K562 (cell line): ENCODE data around the gene GZMH. TPM values are rescaled to one million over a fixed set of nuclear protein-coding genes. Genes with fewer than 3 reads are reported as not detected.

Experiments
- ATAC-seq: fragments of 200-7000 bp; cut with Tn5 transposase; 3 replicates; pipeline ENCODE4 v1.9.1; 2020; ENCODE audit warnings: moderate library complexity
- BruUV-seq: library from RNA; stranded (reverse); fragments of 400-500 nt; replicated peaks from 2 replicates; lab custom pipeline; 2021; lab: Mats Ljungman, UMichigan
- CTCF ChIA-PET: fragments of 300-600 bp; formaldehyde crosslinking; extraction: SDS; loops from one replicate; lab custom pipeline; 2021; ENCODE audit warnings: low intra/inter-chr PET ratio; lab: Yijun Ruan, JAX
- POLR2A ChIA-PET: fragments of 300-600, 350-650 bp; sonication (Branson Sonifier 250); formaldehyde crosslinking; extraction: SDS; loops from one replicate; lab custom pipeline; 2021; ENCODE audit warnings: antibody characterized with exemption, inconsistent platforms; lab: Yijun Ruan, JAX
- DNase-seq, 4 experiments: peaks; one replicate each; pipeline versions ENCODE4 v3.0.0 to v3.0.0-alpha.2; 2011 to 2018; ENCODE audit warnings: low spot score in 3 of 4, mixed read lengths in 3 of 4; ENCODE audit errors: extremely low read depth in 1 of 4
- FAIRE-seq: peaks from 2 replicates; lab custom pipeline; 2011; peaks lifted over from hg19 to GRCh38; lab: Jason Lieb, UNC
- H2AFZ ChIP-seq: 2 replicates; pipeline ENCODE4 v1.6.0; 2011; ENCODE audit warnings: low read depth, low read length, control low read depth, inconsistent platforms
- H3K27ac ChIP-seq: fragments of 200-600 bp; 3 replicates; pipeline ENCODE4 v1.8.0; 2011; ENCODE audit warnings: low read depth, mild to moderate bottlenecking, control low read depth, inconsistent platforms, low read length, moderate library complexity, mixed read lengths; ENCODE audit errors: extremely low read depth
- H3K27me3 ChIP-seq, 2 experiments: fragments of 300-600 bp in 1 of 2; 2 replicates in 1 of 2; 3 replicates in 1 of 2; pipeline versions ENCODE4 v1.6.0 to v1.8.0; 2011; ENCODE audit warnings: inconsistent platforms in 2 of 2, low read length in 2 of 2, mild to moderate bottlenecking in 1 of 2, mixed read lengths in 1 of 2, moderate library complexity in 1 of 2; ENCODE audit not compliant: control insufficient read depth in 2 of 2, insufficient read depth in 2 of 2
- H3K36me3 ChIP-seq: fragments of 300-600 bp; 3 replicates; pipeline ENCODE4 v1.8.0; 2011; ENCODE audit warnings: mild to moderate bottlenecking, low read length, inconsistent platforms; ENCODE audit not compliant: control insufficient read depth, insufficient read depth
- H3K4me1 ChIP-seq, 2 experiments: fragments of 200-600 bp in 1 of 2; replicated peaks in 1 of 2; 2 replicates in 1 of 2; 3 replicates in 1 of 2; pipeline versions ENCODE4 v1.5.1 to v1.8.0; 2011; ENCODE audit warnings: inconsistent platforms in 2 of 2, low read length in 2 of 2, mild to moderate bottlenecking in 1 of 2, mixed read lengths in 1 of 2, moderate library complexity in 1 of 2; ENCODE audit not compliant: control insufficient read depth in 2 of 2, insufficient read depth in 2 of 2
- H3K4me2 ChIP-seq: 2 replicates; pipeline ENCODE4 v1.6.1; 2011; ENCODE audit warnings: low read length, control low read depth, inconsistent platforms, mixed read lengths; ENCODE audit not compliant: insufficient read depth
- H3K4me3 ChIP-seq: fragments of 200-600 bp; sonication (generic), shearing (Covaris generic); 2 replicates; pipeline ENCODE4 v1.5.1; 2016; ENCODE audit warnings: control low read depth, inconsistent platforms
- H3K79me2 ChIP-seq: fragments of 200-600 bp; 3 replicates; pipeline ENCODE4 v1.8.0; 2011; ENCODE audit warnings: low read length, inconsistent platforms; ENCODE audit not compliant: control insufficient read depth, insufficient read depth
- H3K9ac ChIP-seq, 2 experiments: 2 replicates each; pipeline versions ENCODE4 v1.6.0 to v1.6.1; 2011; ENCODE audit warnings: low read depth in 2 of 2, low read length in 2 of 2, control low read depth in 1 of 2, inconsistent platforms in 1 of 2, mild to moderate bottlenecking in 1 of 2, mixed read lengths in 1 of 2; ENCODE audit not compliant: insufficient read depth in 1 of 2
- H3K9me1 ChIP-seq: one replicate; pipeline ENCODE4 v1.6.0; 2011; ENCODE audit warnings: inconsistent platforms, mild to moderate bottlenecking, low read length, moderate library complexity; ENCODE audit not compliant: control insufficient read depth, insufficient read depth
- H3K9me3 ChIP-seq: replicated peaks from 2 replicates; pipeline ENCODE4 v1.5.1; 2011; ENCODE audit warnings: low read depth, low read length, inconsistent platforms; ENCODE audit not compliant: control insufficient read depth, insufficient read depth
- H4K20me1 ChIP-seq: replicated peaks from 2 replicates; pipeline ENCODE4 v1.6.1; 2011; ENCODE audit warnings: low read length, inconsistent platforms, mixed read lengths; ENCODE audit not compliant: control insufficient read depth, insufficient read depth
- CBX2 ChIP-seq: fragments of 200-600 bp; sonication (generic); IDR thresholded peaks from one replicate; pipeline ENCODE4 v1.6.1; 2012; ENCODE audit warnings: mild to moderate bottlenecking, low read length, inconsistent platforms; ENCODE audit not compliant: insufficient read depth, poor library complexity, severe bottlenecking
- FOXJ2 ChIP-seq: fragments of 200-800 bp; sonication (Bioruptor generic); IDR thresholded peaks from 2 replicates; pipeline ENCODE4 v1.6.1; 2016; ENCODE audit warnings: missing genetic modification characterization, missing compliant biosample characterization
- RB1 ChIP-seq: fragments of 450-650 bp; IDR thresholded peaks from 2 replicates; pipeline ENCODE4 v1.6.1; 2017; ENCODE audit warnings: low read depth, mild to moderate bottlenecking
- SOX6 ChIP-seq: fragments of 450-650 bp; IDR thresholded peaks from 2 replicates; pipeline ENCODE4 v1.6.1; 2014; ENCODE audit warnings: mild to moderate bottlenecking
- TCF3 ChIP-seq: sonication (generic); formaldehyde crosslinking; IDR thresholded peaks from 2 replicates; pipeline ENCODE4 v1.4.0; 2020; ENCODE audit warnings: mild to moderate bottlenecking, missing genetic modification reagents
- ZNF583 ChIP-seq: fragments of 250-450 bp; sonication (Bioruptor Pico); IDR thresholded peaks from 2 replicates; pipeline ENCODE4 v1.4.0; 2020
- WGBS: fragments of 100-300 bp; shearing (Covaris generic); methylation state at CpG from one replicate; pipeline ENCODE4 v1.1.6; 2016; ENCODE audit warnings: low coverage, mixed read lengths; ENCODE audit not compliant: insufficient coverage; ENCODE audit errors: missing lambda C conversion rate; 5-methylcytosine and 5-hydroxymethylcytosine counted together
- in situ Hi-C: fragments of 300-500 bp; cut with MboI; formaldehyde crosslinking; loops from 4 replicates; pipeline ENCODE4 v1.15.0; 2018; ENCODE audit warnings: inconsistent platforms, mixed read lengths
- intact Hi-C: fragments of 100-400 bp; cut with micrococcal nuclease; formaldehyde crosslinking; loops from 2 replicates; pipeline ENCODE4 v1.14.2; 2022
- polyA plus RNA-seq, 8 experiments: library from polyadenylated mRNA; depleted of rRNA in 4 of 8; stranded (reverse) in 5 of 8; unstranded in 3 of 8; fragments of >200 nt; fragmentation: Nextera tagmentation in 2 of 8; fragmentation: Illumina TruSeq in 1 of 8; extraction: Ambion mirVana in 2 of 8; extraction: Trizol in 1 of 8; gene quantifications; 2 replicates each; pipeline versions ENCODE4 v1.2.1 to v1.2.3, GENCODE V29; 2011 to 2014; ENCODE audit warnings: inconsistent platforms in 1 of 8, missing spikeins in 1 of 8
- total RNA-seq, 7 experiments: library from RNA; depleted of rRNA in 6 of 7; stranded (reverse); fragments of >200 nt in 6 of 7; fragmentation: Illumina TruSeq in 2 of 7; extraction: Trizol in 2 of 7; gene quantifications; 2 replicates each; pipeline versions ENCODE4 v1.2.1 to v1.2.3, GENCODE V29; 2011 to 2021; ENCODE audit warnings: low replicate concordance in 1 of 7
- TF ChIP-seq, protein P1 (sequence below): fragments of 450-650 bp; IDR thresholded peaks from 2 replicates; pipeline ENCODE4 v1.7.0; 2016; ENCODE audit warnings: borderline replicate concordance
- TF ChIP-seq, protein P2 (sequence below), 2 experiments: fragments of 150-350 bp in 1 of 2; IDR thresholded peaks; 2 replicates each; pipeline ENCODE4 v1.6.1; 2012 to 2016; ENCODE audit warnings: low read depth in 2 of 2, low read length in 2 of 2, mild to moderate bottlenecking in 1 of 2, moderate library complexity in 1 of 2

GZMH gene
- total and polyA plus RNA-seq, 9 of the 15 experiments (the other 6 are each of a cell fraction or from before 2014, with no cell fraction given), result not detected

DNA sequence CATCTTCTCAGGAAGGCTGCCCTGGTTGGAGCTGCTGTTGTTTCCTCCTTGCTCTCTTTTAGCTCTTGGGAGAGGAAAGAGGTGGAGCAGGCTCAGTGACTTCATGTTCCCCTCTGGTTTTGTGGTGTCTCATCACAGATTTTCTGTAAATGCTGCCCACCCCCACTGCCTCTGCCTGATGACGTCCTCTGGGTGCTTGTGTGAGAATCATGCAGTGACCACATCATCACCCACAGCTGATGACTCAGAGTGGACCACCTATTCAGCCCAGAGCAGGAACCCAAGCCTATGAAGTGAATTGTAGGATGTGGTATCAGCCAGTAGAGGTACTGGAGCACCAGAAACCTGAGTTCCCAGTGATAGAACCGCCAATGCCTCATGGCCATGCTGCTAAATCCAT, 24.7 kb upstream of the GZMH start, which contains the start of gene GZMB:
Gene GZMB (minus strand): TSS at position 33 of the 400 bp plus-strand sequence. CDS start 30 bp downstream, at position 3.
- H3K27me3 ChIP-seq, result peaks cover 0 to 4% of the 10 kb centered on the region in 2 experiments; a peak in 1 of 5 replicates
- H3K36me3 ChIP-seq, result no peaks in the 10 kb centered on the region
- H3K4me1 ChIP-seq, result no peaks in the 10 kb centered on the region
- in situ Hi-C loops (no loop called here), intact Hi-C loops (no loop called here)
- H2AFZ ChIP-seq, result no peak within 1 kb of the TSS
- FAIRE-seq (no peak), DNase-seq (no peak), ATAC-seq (no peak)
- TF ChIP-seq ZNF583 (CRISPR knock-in tag) (no peak), FOXJ2 (tag) (no peak), RB1 (no peak), CBX2 (no peak), SOX6 (no peak), TCF3 (CRISPR knock-in tag) (no peak)
- TF ChIP-seq, protein P1, sequence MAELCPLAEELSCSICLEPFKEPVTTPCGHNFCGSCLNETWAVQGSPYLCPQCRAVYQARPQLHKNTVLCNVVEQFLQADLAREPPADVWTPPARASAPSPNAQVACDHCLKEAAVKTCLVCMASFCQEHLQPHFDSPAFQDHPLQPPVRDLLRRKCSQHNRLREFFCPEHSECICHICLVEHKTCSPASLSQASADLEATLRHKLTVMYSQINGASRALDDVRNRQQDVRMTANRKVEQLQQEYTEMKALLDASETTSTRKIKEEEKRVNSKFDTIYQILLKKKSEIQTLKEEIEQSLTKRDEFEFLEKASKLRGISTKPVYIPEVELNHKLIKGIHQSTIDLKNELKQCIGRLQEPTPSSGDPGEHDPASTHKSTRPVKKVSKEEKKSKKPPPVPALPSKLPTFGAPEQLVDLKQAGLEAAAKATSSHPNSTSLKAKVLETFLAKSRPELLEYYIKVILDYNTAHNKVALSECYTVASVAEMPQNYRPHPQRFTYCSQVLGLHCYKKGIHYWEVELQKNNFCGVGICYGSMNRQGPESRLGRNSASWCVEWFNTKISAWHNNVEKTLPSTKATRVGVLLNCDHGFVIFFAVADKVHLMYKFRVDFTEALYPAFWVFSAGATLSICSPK, result no peak
- TF ChIP-seq, protein P2, sequence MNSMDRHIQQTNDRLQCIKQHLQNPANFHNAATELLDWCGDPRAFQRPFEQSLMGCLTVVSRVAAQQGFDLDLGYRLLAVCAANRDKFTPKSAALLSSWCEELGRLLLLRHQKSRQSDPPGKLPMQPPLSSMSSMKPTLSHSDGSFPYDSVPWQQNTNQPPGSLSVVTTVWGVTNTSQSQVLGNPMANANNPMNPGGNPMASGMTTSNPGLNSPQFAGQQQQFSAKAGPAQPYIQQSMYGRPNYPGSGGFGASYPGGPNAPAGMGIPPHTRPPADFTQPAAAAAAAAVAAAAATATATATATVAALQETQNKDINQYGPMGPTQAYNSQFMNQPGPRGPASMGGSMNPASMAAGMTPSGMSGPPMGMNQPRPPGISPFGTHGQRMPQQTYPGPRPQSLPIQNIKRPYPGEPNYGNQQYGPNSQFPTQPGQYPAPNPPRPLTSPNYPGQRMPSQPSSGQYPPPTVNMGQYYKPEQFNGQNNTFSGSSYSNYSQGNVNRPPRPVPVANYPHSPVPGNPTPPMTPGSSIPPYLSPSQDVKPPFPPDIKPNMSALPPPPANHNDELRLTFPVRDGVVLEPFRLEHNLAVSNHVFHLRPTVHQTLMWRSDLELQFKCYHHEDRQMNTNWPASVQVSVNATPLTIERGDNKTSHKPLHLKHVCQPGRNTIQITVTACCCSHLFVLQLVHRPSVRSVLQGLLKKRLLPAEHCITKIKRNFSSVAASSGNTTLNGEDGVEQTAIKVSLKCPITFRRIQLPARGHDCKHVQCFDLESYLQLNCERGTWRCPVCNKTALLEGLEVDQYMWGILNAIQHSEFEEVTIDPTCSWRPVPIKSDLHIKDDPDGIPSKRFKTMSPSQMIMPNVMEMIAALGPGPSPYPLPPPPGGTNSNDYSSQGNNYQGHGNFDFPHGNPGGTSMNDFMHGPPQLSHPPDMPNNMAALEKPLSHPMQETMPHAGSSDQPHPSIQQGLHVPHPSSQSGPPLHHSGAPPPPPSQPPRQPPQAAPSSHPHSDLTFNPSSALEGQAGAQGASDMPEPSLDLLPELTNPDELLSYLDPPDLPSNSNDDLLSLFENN (IDR thresholded peaks at IDR 0.05; ENCODE audit: low read depth in 2 of 2, low read length in 2 of 2), result no peak
- no TSS peak for BruUV-seq
- H3K9me1 ChIP-seq, result no peaks in the 10 kb centered on the region
- H3K4me2 ChIP-seq, result no peak within 1 kb of the TSS
- H3K79me2 ChIP-seq, result no peaks in the 10 kb centered on the region
- H3K27ac ChIP-seq, result no peak within 1 kb of the TSS
- no peaks in the 10 kb centered on the region for H4K20me1 ChIP-seq
- WGBS, result 9% methylated on average over 2 of the region's 2 CpGs
- H3K9me3 ChIP-seq, result no peaks in the 10 kb centered on the region
- CTCF ChIA-PET, result no interaction called here
- POLR2A ChIA-PET, result no interaction called here
- H3K9ac ChIP-seq, result no peak within 1 kb of the TSS
- no peak within 1 kb of the TSS for H3K4me3 ChIP-seq
